ENCODE measurements around the gene APCDD1L. TPM values are rescaled to one million over a fixed set of nuclear protein-coding genes. Genes with fewer than 3 reads are reported as not detected.

APCDD1L gene
- total RNA-seq (2021; fragmentation: NEBNext Ultra II Directional; extraction: Animal tissue kit (Norgen Biotek cat#: 25700)) = 10 to 100 TPM; 14.5 to 43.3 (median 34.9) TPM
- long read RNA-seq, partial matches to known transcripts = 13 of 15 reads
- long read RNA-seq, other reads (novel, unspliced or antisense) = 0 of 15 reads

DNA sequence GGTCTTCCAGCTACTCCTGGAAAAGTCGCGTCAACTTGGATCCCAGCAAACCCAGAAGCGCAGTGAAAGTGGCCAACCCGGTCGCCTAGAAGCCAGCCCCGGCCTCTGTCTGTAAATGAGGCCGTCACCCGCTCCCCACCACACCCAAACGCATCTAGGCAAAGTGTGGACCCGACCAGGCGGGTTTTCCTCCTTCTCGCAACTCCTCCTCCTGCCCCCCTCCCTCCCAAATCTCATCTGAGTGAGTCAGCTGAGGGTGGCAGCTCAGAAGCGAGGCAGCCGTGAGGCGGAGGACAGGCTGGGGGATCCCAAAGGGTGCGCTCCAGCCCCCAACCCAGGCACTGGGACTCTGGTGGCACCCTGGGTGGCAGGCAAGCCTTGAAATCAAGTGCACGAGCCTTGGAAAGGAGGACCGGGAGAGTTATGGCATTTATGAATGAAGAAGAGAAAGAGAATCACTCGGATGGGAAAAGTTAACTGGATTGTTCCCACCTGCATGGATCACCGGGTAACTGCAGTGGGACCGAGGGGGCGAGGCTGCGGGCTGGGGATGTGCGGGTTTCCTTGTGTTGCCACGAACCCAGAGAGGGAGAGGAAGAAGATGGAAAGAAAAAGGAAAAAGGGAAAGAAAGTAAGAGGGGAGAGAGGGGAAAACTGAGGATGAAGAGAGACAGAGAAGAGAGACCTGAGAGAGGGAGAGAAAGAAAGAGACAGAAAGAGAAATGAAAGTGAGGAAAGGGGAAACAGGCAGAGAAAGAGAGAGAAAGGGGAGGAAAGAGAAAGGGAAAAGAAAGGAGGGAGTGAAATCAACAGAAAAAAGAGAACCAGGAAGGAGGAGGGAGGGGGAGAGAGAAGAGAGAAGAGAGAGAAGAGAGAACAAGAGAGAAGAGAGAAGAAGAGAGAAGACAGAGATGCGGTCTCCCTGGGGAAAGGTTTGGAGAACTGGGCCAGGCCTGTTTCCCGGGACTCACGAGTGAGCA is at the start of gene APCDD1L:
Gene APCDD1L (minus strand): TSS at position 167 of the 980 bp plus-strand sequence. CDS start 692 bp downstream, outside the sequence.
- TF ChIP-seq, protein P1, sequence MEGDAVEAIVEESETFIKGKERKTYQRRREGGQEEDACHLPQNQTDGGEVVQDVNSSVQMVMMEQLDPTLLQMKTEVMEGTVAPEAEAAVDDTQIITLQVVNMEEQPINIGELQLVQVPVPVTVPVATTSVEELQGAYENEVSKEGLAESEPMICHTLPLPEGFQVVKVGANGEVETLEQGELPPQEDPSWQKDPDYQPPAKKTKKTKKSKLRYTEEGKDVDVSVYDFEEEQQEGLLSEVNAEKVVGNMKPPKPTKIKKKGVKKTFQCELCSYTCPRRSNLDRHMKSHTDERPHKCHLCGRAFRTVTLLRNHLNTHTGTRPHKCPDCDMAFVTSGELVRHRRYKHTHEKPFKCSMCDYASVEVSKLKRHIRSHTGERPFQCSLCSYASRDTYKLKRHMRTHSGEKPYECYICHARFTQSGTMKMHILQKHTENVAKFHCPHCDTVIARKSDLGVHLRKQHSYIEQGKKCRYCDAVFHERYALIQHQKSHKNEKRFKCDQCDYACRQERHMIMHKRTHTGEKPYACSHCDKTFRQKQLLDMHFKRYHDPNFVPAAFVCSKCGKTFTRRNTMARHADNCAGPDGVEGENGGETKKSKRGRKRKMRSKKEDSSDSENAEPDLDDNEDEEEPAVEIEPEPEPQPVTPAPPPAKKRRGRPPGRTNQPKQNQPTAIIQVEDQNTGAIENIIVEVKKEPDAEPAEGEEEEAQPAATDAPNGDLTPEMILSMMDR (IDR thresholded peaks at IDR 0.05) = no peak
- DNase-seq = peak; percentile 37
- Mint-ChIP-seq H3K4me1 (ENCODE audit: low read depth) (peaks cover 63% of the 10 kb centered on the region), H3K36me3 (ENCODE audit: low read depth) (no peaks in the 10 kb centered on the region; the same call in 1 of the 2 replicates), H3K4me3 (peak within 1 kb of the TSS; percentile 93), H3K27ac (peak within 1 kb of the TSS; percentile 63), H3K27me3 (ENCODE audit: insufficient read depth) (peaks cover 7% of the 10 kb centered on the region; the same call in 1 of the 2 replicates), H3K9me3 (no peaks in the 10 kb centered on the region)

DNA sequence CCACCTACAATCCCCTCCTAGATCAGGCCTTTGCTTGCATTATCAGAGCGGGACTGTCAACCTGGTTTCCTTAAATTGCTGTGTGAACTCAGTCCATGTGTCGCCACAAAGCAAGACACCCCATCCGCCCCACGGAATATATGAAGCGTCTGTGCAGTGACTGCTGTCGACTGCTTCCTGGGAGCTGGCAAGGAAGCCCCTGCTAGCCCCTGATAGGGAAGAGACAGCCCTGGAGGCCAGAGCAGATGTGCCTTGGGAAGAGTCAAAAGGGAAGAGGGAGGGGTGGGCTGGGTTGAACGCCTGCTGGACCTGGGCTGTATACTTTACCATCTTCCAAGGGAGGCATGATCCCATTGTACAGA is 44.1 kb upstream of the APCDD1L start:
- peaks cover 48% of the 10 kb centered on the region for H3K4me1 Mint-ChIP-seq (ENCODE audit: low read depth)
- no peaks in the 10 kb centered on the region; the same call in none of the 2 replicates for H3K27me3 Mint-ChIP-seq (ENCODE audit: insufficient read depth)
- no peaks in the 10 kb centered on the region for H3K9me3 Mint-ChIP-seq
- no peak for DNase-seq
- H3K36me3 Mint-ChIP-seq (ENCODE audit: low read depth) = peaks cover 18% of the 10 kb centered on the region
- no peak overlapping the region for H3K27ac Mint-ChIP-seq
- TF ChIP-seq, protein P1 (IDR thresholded peaks at IDR 0.05) = no peak
- H3K4me3 Mint-ChIP-seq = no peak overlapping the region

DNA sequence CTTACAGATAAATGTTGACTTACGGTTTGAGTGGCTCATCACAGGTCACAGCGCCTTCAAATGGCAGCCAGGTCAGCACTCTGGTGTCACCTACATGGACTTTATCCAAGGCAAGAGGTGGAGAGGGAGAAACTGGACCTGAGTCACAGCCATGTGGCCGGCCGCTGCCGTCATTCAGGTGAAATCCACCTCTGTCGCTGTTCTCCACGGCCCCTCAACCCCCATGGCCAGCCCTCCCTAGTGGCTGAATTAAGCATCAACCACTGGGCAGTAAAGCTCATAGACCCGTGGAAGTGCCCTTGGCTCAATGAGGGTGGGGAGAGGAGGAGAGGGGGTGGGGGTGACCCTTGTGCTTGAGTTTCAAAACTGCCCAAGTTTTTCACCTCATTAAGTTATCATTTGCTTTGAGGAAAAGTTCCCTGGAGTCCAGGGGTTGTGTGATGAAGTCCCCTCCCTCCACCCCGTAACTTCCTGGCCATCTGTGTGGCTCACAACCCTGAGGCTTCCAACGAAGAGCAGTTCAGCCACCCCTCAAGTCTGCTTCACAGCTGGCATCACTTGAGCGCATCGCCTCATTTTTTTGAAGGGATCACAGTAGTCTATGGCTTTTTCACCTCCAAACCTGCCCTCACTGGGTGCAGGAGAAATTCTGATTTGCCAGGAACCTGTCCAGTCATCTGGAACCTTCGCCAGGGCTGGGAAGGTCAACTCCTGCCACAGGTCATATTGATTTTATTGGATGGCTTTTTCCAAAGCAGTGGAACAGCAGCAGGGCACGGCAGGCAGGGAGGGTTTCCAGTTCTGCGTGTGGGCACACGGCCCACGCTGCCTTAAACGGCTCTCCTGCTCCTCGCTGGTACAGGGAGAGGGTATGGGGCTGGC is 43.5 kb upstream of the APCDD1L start:
- DNase-seq = no peak
- Mint-ChIP-seq H3K27ac (no peak overlapping the region), H3K9me3 (no peaks in the 10 kb centered on the region), H3K27me3 (ENCODE audit: insufficient read depth) (no peaks in the 10 kb centered on the region; the same call in none of the 2 replicates), H3K36me3 (ENCODE audit: low read depth) (peaks cover 16% of the 10 kb centered on the region), H3K4me1 (ENCODE audit: low read depth) (peaks cover 54% of the 10 kb centered on the region), H3K4me3 (no peak overlapping the region)
- TF ChIP-seq, protein P1 (IDR thresholded peaks at IDR 0.05) = peak; percentile 22

DNA sequence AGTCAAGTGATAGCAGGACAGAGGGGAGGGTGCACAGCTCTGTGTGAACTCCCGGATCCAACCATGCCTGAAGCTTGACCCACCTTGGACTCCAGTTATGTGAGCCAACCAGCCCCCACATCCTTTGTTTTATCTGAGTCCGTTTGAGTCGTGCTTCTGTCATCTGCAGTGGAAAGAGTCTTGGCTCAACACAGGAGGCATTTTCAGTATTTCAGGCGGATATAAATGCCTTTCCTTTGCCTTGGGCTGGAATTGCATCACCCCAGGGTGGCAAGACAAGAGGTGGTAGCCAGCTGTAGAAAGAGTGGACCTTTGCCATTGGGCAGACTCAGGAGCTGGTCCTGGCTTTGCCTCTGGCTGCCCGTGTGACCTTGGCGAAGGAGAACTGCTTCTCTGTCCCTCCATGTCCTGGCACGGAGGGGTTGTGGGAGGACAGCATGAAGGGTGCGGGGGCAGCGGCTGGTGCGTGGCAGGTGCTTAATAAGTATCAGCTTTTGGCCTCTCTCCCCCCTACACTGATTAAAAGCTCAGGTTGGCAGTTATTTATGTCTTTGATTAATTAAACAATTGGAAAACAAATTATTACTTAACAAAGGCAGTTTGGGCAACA is 42.6 kb upstream of the APCDD1L start:
- peaks cover 10% of the 10 kb centered on the region; the same call in 1 of the 2 replicates for H3K36me3 Mint-ChIP-seq (ENCODE audit: low read depth)
- H3K4me1 Mint-ChIP-seq (ENCODE audit: low read depth) = peaks cover 63% of the 10 kb centered on the region
- no peak overlapping the region for H3K4me3 Mint-ChIP-seq
- H3K27ac Mint-ChIP-seq = no peak overlapping the region
- no peaks in the 10 kb centered on the region for H3K9me3 Mint-ChIP-seq
- TF ChIP-seq, protein P1 (IDR thresholded peaks at IDR 0.05) = no peak
- H3K27me3 Mint-ChIP-seq (ENCODE audit: insufficient read depth) = no peaks in the 10 kb centered on the region; the same call in none of the 2 replicates
- DNase-seq = no peak

DNA sequence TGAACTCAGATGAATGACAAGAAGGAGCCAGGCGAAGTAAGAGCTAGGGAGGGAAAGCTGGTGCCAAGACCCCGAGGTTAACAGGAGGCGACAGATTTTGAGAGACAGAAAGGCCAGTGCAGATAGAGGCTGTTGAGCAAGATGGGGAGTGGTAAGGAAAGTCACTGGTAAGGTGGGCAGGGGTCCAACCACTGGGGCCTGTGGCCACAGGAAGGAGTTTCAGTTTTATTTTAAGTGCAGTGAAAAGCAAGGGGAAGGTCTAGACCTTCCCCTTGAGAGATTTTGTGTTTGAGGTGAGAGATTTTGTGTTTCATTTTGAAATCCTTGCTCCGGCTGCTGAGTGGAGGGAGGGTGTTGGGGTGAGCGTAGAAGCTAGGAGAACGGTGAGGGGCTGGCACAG is 41.8 kb upstream of the APCDD1L start:
- H3K9me3 Mint-ChIP-seq = no peaks in the 10 kb centered on the region
- H3K27ac Mint-ChIP-seq = peak overlapping the region; percentile 2; the same call in 1 of the 2 replicates
- DNase-seq = no peak
- TF ChIP-seq, protein P1 (IDR thresholded peaks at IDR 0.05) = no peak
- no peaks in the 10 kb centered on the region; the same call in none of the 2 replicates for H3K27me3 Mint-ChIP-seq (ENCODE audit: insufficient read depth)
- H3K4me3 Mint-ChIP-seq = no peak overlapping the region
- peaks cover 63% of the 10 kb centered on the region for H3K4me1 Mint-ChIP-seq (ENCODE audit: low read depth)
- peaks cover 11% of the 10 kb centered on the region; the same call in 1 of the 2 replicates for H3K36me3 Mint-ChIP-seq (ENCODE audit: low read depth)
